ENCODE measurements around the gene IL18R1. TPM values are rescaled to one million over a fixed set of nuclear protein-coding genes. Genes with fewer than 3 reads are reported as not detected.

IL18R1 gene
- total and polyA plus RNA-seq, 4 experiments from 2014 or later, result 9.5 to 18.4 (median 11.7) TPM

DNA sequence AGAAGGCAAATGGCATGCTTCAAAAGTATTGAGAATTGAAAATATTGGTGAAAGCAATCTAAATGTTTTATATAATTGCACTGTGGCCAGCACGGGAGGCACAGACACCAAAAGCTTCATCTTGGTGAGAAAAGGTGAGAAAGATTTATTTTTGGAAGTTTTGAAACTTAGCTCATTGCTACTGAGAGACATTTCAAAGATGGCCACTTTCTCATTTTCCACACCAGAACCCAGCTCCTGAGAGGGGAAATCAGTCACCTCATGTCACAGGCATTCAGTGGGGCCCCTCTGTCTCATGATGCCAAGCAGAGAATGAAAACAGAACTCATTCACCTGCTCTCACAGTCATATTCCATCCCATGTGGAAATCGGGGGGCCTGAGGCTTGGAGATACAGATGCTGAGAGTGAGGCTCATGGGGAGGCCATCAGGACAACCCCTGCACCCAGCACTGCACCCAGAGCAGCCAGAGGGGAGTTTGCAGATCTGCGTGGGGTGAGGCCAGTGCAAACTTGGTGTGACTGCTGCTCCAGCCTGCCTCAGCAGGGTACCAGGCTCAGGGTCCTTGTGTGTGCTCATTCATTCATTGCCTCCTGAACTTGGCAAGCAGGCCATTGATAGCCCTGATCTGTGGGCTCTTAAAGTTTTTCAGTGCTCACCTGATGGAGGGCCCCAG is 31.4 kb downstream of the IL18R1 start:
- Mint-ChIP-seq H3K27ac (peak overlapping the region in 2 of 7 donors; percentile 26 to 45), H3K36me3 (peaks cover 52 to 55% of the 10 kb centered on the region in 2 donors), H3K4me1 (peaks cover 14 to 30% (median 26%) of the 10 kb centered on the region in 4 donors), H3K4me3 (no peak overlapping the region), H3K9me3 (peaks cover 0 to 28% (median 21%) of the 10 kb centered on the region in 8 donors), H3K27me3 (no peaks in the 10 kb centered on the region)
- Histone ChIP-seq H3K27ac (ENCODE audit: low read depth, low read length) (no peak overlapping the region), H3K27me3 (ENCODE audit: insufficient read depth, low read length) (no peaks in the 10 kb centered on the region), H3K4me1 (ENCODE audit: insufficient read depth, low read length) (peaks cover 12% of the 10 kb centered on the region), H3K36me3 (ENCODE audit: insufficient read depth, low read length) (peaks cover 5% of the 10 kb centered on the region), H3K9me3 (ENCODE audit: control insufficient read depth in 1 of 2, low read length in 2 of 2) (peaks cover 0 to 3% of the 10 kb centered on the region in 2 donors), H3K4me3 (ENCODE audit: low read length in 2 of 2) (no peak overlapping the region)
- no peak for DNase-seq
- intact Hi-C loops (cut with micrococcal nuclease), result no loop called here
- POLR2A ChIA-PET (ENCODE audit: partially characterized antibody), result no interaction called here
- CTCF ChIA-PET (ENCODE audit: partially characterized antibody), result no interaction called here

DNA sequence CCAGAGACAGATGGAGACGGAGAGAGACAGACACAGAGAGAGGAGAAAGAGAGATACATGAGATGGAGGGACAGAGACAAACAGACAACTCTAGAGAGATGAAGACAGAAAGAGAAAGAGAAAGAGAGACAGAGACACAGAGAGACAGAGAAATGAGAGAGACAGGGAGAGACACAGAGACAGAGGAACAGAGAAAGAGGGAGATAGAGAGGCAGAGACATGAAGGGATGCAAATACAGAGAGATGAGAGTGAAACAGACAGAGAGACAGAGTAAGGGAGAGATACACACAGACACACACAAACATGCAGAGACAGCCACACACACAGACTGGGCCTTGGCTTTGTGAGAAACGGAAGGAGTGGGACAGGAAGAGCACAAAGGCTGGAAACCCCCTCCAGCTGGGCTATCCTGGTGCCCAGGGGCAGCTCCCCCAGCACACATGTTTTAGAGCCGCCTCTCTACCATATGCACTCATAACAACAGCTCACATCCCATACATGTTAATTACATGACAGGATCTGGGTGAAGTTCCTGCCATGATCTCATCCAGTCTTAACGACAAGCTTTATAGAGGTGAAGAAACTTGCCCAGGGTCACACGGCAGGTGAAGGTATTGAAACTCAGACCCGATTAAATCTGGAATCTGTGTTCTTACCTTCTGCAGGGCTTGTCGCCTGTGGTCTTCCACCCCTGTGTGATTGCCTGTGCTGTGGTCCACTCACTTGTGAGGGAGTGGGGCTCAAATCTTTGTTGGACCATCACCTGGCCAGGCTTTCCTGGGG is 32.4 kb downstream of the IL18R1 start:
- H3K4me3 ChIP-seq (ENCODE audit: low read length in 2 of 2), result no peak overlapping the region
- Mint-ChIP-seq H3K27me3 (no peaks in the 10 kb centered on the region), H3K36me3 (peaks cover 44 to 46% of the 10 kb centered on the region in 2 donors), H3K4me3 (no peak overlapping the region), H3K27ac (peak overlapping the region in 2 of 7 donors; percentile 33 to 78), H3K9me3 (peaks cover 0 to 20% (median 17%) of the 10 kb centered on the region in 8 donors), H3K4me1 (peaks cover 17 to 35% (median 30%) of the 10 kb centered on the region in 4 donors)
- POLR2A ChIA-PET (ENCODE audit: partially characterized antibody), result no interaction called here
- H3K27ac ChIP-seq (ENCODE audit: low read depth, low read length), result no peak overlapping the region
- intact Hi-C loops (cut with micrococcal nuclease), result no loop called here
- no peaks in the 10 kb centered on the region for H3K27me3 ChIP-seq (ENCODE audit: insufficient read depth, low read length)
- CTCF ChIA-PET (ENCODE audit: partially characterized antibody), result no interaction called here
- peaks cover 16% of the 10 kb centered on the region for H3K4me1 ChIP-seq (ENCODE audit: insufficient read depth, low read length)
- peaks cover 0 to 3% of the 10 kb centered on the region in 2 donors for H3K9me3 ChIP-seq (ENCODE audit: control insufficient read depth in 1 of 2, low read length in 2 of 2)
- DNase-seq, result no peak
- H3K36me3 ChIP-seq (ENCODE audit: insufficient read depth, low read length), result peaks cover 5% of the 10 kb centered on the region

DNA sequence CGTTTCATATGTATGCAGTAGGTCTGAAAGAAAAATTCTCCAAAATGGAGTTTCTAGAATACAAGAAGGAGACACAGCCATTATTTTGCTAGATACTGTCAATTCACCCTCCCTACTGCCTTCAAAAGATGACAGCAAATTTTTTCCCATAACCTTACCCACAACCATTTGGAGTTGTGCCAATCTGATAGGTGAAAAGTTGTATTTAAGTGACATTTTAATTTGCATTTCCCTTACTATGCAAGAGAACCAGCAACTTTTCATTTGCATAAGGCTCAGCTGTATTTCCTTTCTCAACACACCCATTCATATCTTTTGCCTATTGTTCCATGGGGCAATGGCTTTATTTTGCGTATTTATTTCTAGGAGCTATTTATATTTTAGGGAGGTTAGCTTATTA is 36.0 kb downstream of the IL18R1 start:
- H3K9me3 ChIP-seq (ENCODE audit: control insufficient read depth in 1 of 2, low read length in 2 of 2), result no peaks in the 10 kb centered on the region
- CTCF ChIA-PET (ENCODE audit: partially characterized antibody), result interaction anchor here (1.2 to 1.8 kb wide), 3 partner anchors 34 to 52 kb away, joined by 3 to 5 read pairs (median 5); partner anchors contain the start of gene IL18R1
- H3K4me3 ChIP-seq (ENCODE audit: low read length in 2 of 2), result no peak overlapping the region
- H3K27ac ChIP-seq (ENCODE audit: low read depth, low read length), result no peak overlapping the region
- peak overlapping the region in 5 of 8 donors; percentile 1 to 51 (median 23) for H3K4me3 Mint-ChIP-seq
- H3K27me3 ChIP-seq (ENCODE audit: insufficient read depth, low read length), result no peaks in the 10 kb centered on the region
- H3K36me3 ChIP-seq (ENCODE audit: insufficient read depth, low read length), result no peaks in the 10 kb centered on the region
- POLR2A ChIA-PET (ENCODE audit: partially characterized antibody), result interaction anchor here (1.0 to 1.5 kb wide), 2 partner anchors 24 kb away, joined by 3 to 4 read pairs; no protein-coding TSS in a partner anchor
- intact Hi-C loops (cut with micrococcal nuclease), result loop anchor here (1.0 to 5.0 kb wide), 2 partner anchors 23 to 34 kb away; partner anchors contain the start of gene IL18R1
- H3K27me3 Mint-ChIP-seq, result no peaks in the 10 kb centered on the region
- H3K4me1 ChIP-seq (ENCODE audit: insufficient read depth, low read length), result peaks cover 16% of the 10 kb centered on the region
- no peaks in the 10 kb centered on the region for H3K9me3 Mint-ChIP-seq
- peak; percentile 63 to 77 (median 73) for DNase-seq
- H3K36me3 Mint-ChIP-seq, result peaks cover 13 to 18% of the 10 kb centered on the region in 2 donors
- peak overlapping the region in 5 of 7 donors; percentile 5 to 60 (median 43) for H3K27ac Mint-ChIP-seq
- peaks cover 17 to 35% (median 30%) of the 10 kb centered on the region in 4 donors for H3K4me1 Mint-ChIP-seq

DNA sequence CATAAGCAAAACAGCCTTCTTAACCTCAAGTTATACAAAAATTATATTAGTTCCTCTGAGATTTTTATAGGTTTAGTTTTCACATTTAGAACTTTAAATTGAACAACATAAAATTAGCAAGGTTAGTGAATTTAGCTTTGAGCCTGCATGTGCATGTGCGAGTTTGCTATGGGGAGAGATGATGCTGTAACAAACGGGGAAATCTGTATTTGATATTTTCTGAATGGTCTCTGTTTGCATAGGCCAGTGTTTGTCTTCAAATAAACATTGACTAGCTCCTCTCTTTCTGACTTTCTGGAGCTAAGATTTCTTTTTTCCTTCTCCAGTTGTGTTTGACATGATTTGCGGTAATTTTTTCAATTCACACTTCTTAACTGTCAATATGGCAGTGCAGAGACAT is 36.5 kb downstream of the IL18R1 start:
- Mint-ChIP-seq H3K27me3 (no peaks in the 10 kb centered on the region), H3K27ac (no peak overlapping the region), H3K4me1 (peaks cover 17 to 34% (median 29%) of the 10 kb centered on the region in 4 donors), H3K36me3 (peaks cover 12 to 18% of the 10 kb centered on the region in 2 donors), H3K4me3 (no peak overlapping the region), H3K9me3 (no peaks in the 10 kb centered on the region)
- H3K4me1 ChIP-seq (ENCODE audit: insufficient read depth, low read length), result peaks cover 16% of the 10 kb centered on the region
- H3K4me3 ChIP-seq (ENCODE audit: low read length in 2 of 2), result no peak overlapping the region
- no peak for DNase-seq
- no peaks in the 10 kb centered on the region for H3K27me3 ChIP-seq (ENCODE audit: insufficient read depth, low read length)
- H3K27ac ChIP-seq (ENCODE audit: low read depth, low read length), result no peak overlapping the region
- ChIA-PET CTCF (ENCODE audit: partially characterized antibody) (interaction anchor here (1.2 to 1.8 kb wide), 2 partner anchors 34 to 36 kb away, joined by 3 to 5 read pairs; partner anchors contain the start of gene IL18R1), POLR2A (ENCODE audit: partially characterized antibody) (interaction anchor here (1.0 kb wide), 1 partner anchor 24 kb away, joined by 3 read pairs; no protein-coding TSS in a partner anchor)
- H3K36me3 ChIP-seq (ENCODE audit: insufficient read depth, low read length), result no peaks in the 10 kb centered on the region
- H3K9me3 ChIP-seq (ENCODE audit: control insufficient read depth in 1 of 2, low read length in 2 of 2), result no peaks in the 10 kb centered on the region
- intact Hi-C loops (cut with micrococcal nuclease), result loop anchor here (5.0 kb wide), 1 partner anchor 35 kb away; the partner anchor contains the start of gene IL18R1

DNA sequence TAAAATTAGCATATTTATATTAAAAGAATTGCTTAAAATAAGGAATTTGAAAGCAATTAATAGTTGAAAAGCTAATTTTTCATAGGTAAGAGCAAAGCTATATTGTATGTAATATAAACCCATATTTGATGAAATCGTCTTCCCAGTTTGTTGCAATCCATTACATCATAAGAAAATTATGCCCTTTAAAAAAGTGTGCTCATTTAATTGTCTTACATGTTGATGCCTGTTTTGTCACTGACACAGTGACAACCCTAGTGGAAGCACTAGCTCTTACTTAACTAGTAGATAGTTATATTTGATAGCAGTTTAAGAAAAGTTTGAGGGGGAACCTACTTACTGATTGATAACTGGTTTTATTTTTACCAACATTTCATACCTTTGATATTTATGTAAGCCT is 37.3 kb downstream of the IL18R1 start:
- H3K27me3 Mint-ChIP-seq, result no peaks in the 10 kb centered on the region
- CTCF ChIA-PET (ENCODE audit: partially characterized antibody), result no interaction called here
- intact Hi-C loops (cut with micrococcal nuclease), result loop anchor here (5.0 kb wide), 1 partner anchor 36 kb away; the partner anchor contains the start of gene IL18R1
- Histone ChIP-seq H3K27me3 (ENCODE audit: insufficient read depth, low read length) (no peaks in the 10 kb centered on the region), H3K27ac (ENCODE audit: low read depth, low read length) (no peak overlapping the region), H3K9me3 (ENCODE audit: control insufficient read depth in 1 of 2, low read length in 2 of 2) (no peaks in the 10 kb centered on the region), H3K4me1 (ENCODE audit: insufficient read depth, low read length) (peaks cover 16% of the 10 kb centered on the region), H3K4me3 (ENCODE audit: low read length in 2 of 2) (no peak overlapping the region), H3K36me3 (ENCODE audit: insufficient read depth, low read length) (no peaks in the 10 kb centered on the region)
- H3K4me1 Mint-ChIP-seq, result peaks cover 13 to 29% (median 22%) of the 10 kb centered on the region in 4 donors
- no peak overlapping the region for H3K4me3 Mint-ChIP-seq
- DNase-seq, result no peak
- no peak overlapping the region for H3K27ac Mint-ChIP-seq
- POLR2A ChIA-PET (ENCODE audit: partially characterized antibody), result no interaction called here
- H3K36me3 Mint-ChIP-seq, result peaks cover 7 to 11% of the 10 kb centered on the region in 2 donors
- no peaks in the 10 kb centered on the region for H3K9me3 Mint-ChIP-seq

DNA sequence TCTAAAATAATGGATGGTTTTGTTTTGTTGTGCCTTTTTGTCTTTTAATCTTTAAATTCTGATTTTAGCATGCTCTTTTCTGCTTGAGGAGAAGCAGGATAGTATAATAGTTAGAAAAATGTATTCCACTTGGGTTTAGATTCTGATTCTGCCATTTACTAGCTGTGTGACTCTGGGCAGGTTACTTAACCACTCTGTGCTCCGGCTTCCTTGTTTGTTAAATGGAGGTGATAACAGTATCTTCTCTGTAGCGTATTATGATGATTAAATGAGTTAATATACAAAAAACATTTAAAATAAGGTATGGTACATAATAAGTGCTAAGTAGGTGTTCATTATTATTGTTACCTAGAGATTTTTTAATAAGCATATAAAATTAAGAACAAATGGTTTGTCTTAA is 40.4 kb downstream of the IL18R1 start:
- Mint-ChIP-seq H3K4me1 (peaks cover 16 to 31% (median 24%) of the 10 kb centered on the region in 4 donors), H3K27me3 (no peaks in the 10 kb centered on the region), H3K9me3 (no peaks in the 10 kb centered on the region), H3K4me3 (no peak overlapping the region), H3K36me3 (peaks cover 0 to 3% of the 10 kb centered on the region in 2 donors), H3K27ac (no peak overlapping the region)
- DNase-seq, result no peak
- Histone ChIP-seq H3K4me3 (ENCODE audit: low read length in 2 of 2) (no peak overlapping the region), H3K36me3 (ENCODE audit: insufficient read depth, low read length) (no peaks in the 10 kb centered on the region), H3K27me3 (ENCODE audit: insufficient read depth, low read length) (no peaks in the 10 kb centered on the region), H3K4me1 (ENCODE audit: insufficient read depth, low read length) (peaks cover 13% of the 10 kb centered on the region), H3K9me3 (ENCODE audit: control insufficient read depth in 1 of 2, low read length in 2 of 2) (no peaks in the 10 kb centered on the region), H3K27ac (ENCODE audit: low read depth, low read length) (no peak overlapping the region)
- ChIA-PET CTCF (ENCODE audit: partially characterized antibody) (interaction anchor here (1.2 kb wide), 1 partner anchor 63 kb away, joined by 3 read pairs; no protein-coding TSS in a partner anchor), POLR2A (ENCODE audit: partially characterized antibody) (no interaction called here)
- intact Hi-C loops (cut with micrococcal nuclease), result no loop called here

DNA sequence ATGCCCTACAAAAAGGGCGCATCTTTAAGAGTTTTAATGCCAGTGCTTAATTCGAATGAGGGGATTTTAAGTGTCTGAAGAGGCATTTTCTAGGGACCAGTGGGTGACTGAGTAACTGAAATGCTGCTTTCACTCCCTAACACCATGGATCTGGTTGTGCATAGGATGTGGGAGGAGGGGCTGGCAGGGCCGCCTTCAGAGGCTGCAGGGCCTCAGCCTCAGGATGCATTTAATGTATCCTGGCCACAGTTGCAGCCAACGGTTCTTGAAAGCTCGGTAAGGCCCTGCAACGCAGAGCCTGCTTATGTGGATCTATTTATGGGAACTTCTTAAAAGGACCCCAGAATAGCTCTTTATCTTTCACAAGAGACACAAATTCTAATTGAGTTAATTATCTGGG is 41.6 kb downstream of the IL18R1 start:
- POLR2A ChIA-PET (ENCODE audit: partially characterized antibody), result no interaction called here
- H3K4me3 Mint-ChIP-seq, result no peak overlapping the region
- Histone ChIP-seq H3K36me3 (ENCODE audit: insufficient read depth, low read length) (no peaks in the 10 kb centered on the region), H3K4me3 (ENCODE audit: low read length in 2 of 2) (no peak overlapping the region), H3K9me3 (ENCODE audit: control insufficient read depth in 1 of 2, low read length in 2 of 2) (no peaks in the 10 kb centered on the region), H3K4me1 (ENCODE audit: insufficient read depth, low read length) (peaks cover 1% of the 10 kb centered on the region), H3K27me3 (ENCODE audit: insufficient read depth, low read length) (no peaks in the 10 kb centered on the region), H3K27ac (ENCODE audit: low read depth, low read length) (no peak overlapping the region)
- no peaks in the 10 kb centered on the region for H3K9me3 Mint-ChIP-seq
- intact Hi-C loops (cut with micrococcal nuclease), result no loop called here
- peaks cover 15 to 28% (median 21%) of the 10 kb centered on the region in 4 donors for H3K4me1 Mint-ChIP-seq
- H3K36me3 Mint-ChIP-seq, result peaks cover 0 to 3% of the 10 kb centered on the region in 2 donors
- no peak overlapping the region for H3K27ac Mint-ChIP-seq
- DNase-seq, result no peak
- CTCF ChIA-PET (ENCODE audit: partially characterized antibody), result interaction anchor here (0.9 to 2.7 kb wide), 2 partner anchors 19 to 46 kb away, joined by 3 to 10 read pairs; no protein-coding TSS in a partner anchor
- no peaks in the 10 kb centered on the region for H3K27me3 Mint-ChIP-seq
